ENCODE data around the gene ZNF862. TPM values are rescaled to one million over a fixed set of nuclear protein-coding genes. Genes with fewer than 3 reads are reported as not detected.
A peak's percentile ranks its signal among the peaks of the same experiment; 100 is the strongest.

The ZNF862 gene
- total and polyA plus RNA-seq, 2 donors from 2014 or later, result 5.7 to 29.1 TPM

DNA sequence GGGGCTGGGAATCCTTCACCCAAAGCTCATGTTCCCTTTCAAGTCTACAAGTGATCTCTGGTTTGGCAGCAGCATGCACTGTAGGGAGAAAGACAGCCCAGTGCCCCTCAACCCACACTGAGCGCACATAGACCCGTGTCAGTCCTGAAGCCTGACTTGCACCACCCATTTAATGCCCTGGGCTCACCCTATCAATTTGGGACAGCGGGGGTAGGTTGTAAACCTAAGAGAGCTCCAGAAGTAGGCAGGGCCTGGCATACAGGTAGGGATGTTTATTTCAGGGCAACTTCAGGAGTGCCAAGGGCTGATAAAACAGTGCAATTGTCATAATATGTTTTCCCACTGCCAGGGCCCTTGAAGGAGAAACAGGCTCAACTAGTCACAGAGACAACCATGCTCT lies 32.1 kb downstream of the ZNF862 start:
- intact Hi-C loops (cut with DNase I), result no loop called here

DNA sequence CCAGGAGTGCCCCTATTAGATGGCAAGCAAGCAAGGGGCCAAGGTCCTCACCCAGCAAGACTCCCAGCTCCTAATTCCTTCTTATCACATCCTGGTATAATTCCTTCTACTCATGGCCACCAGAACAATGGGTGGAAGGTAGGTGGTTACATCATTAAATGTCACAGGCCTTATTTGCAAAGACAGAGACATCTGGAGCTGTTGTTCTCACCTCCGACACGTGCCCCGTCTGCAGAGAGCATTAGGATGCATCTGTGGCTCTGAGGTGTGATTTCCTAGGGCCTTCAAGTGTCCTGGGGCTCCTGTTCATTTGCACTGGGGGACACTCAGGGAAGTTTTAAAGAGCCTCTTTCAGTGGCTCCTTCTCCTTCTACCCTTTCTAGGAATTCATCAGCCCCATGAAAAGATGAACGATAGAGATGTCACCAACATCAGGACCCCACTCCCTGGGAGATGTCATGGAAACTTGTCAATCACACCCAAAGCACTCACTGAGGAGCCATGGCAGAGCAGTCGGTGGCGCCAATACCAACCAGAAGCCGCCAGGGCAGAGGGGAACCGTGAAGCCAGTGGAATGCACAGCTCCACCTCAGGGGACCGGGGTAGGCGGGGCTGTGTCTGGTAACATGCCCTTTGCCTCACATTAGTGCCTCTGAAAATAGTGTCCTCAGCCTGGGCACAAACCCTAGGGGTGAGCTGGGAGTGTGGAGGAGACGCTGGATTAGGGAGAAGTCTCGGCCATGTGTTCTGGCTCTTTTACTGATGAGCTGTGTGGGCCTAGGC lies 32.7 kb downstream of the ZNF862 start:
- DNase-seq (peak in 1 of 5 donors; percentile 28), FAIRE-seq (no peak)
- Histone ChIP-seq H3K9me3 (ENCODE audit: control insufficient read depth in 2 of 3, insufficient read depth in 1 of 3, low read length in 3 of 3) (no peaks in the 10 kb centered on the region), H3K36me3 (ENCODE audit: control insufficient read depth in 2 of 3, insufficient read depth in 3 of 3, low read length in 3 of 3) (no peaks in the 10 kb centered on the region), H3K27me3 (ENCODE audit: control insufficient read depth, insufficient read depth, low read length) (no peaks in the 10 kb centered on the region), H3K4me1 (ENCODE audit: control insufficient read depth in 2 of 3, insufficient read depth in 2 of 3, low read depth in 1 of 3, low read length in 3 of 3) (peaks cover 0 to 17% (median 5%) of the 10 kb centered on the region in 3 donors), H3K27ac (ENCODE audit: low read depth in 2 of 2, low read length in 2 of 2) (no peak overlapping the region), H3K9ac (ENCODE audit: low read length in 3 of 3) (no peak overlapping the region), H3K4me3 (ENCODE audit: low read length in 3 of 3) (no peak overlapping the region)
- intact Hi-C loops (cut with DNase I), result no loop called here
- TF ChIP-seq, protein P1, sequence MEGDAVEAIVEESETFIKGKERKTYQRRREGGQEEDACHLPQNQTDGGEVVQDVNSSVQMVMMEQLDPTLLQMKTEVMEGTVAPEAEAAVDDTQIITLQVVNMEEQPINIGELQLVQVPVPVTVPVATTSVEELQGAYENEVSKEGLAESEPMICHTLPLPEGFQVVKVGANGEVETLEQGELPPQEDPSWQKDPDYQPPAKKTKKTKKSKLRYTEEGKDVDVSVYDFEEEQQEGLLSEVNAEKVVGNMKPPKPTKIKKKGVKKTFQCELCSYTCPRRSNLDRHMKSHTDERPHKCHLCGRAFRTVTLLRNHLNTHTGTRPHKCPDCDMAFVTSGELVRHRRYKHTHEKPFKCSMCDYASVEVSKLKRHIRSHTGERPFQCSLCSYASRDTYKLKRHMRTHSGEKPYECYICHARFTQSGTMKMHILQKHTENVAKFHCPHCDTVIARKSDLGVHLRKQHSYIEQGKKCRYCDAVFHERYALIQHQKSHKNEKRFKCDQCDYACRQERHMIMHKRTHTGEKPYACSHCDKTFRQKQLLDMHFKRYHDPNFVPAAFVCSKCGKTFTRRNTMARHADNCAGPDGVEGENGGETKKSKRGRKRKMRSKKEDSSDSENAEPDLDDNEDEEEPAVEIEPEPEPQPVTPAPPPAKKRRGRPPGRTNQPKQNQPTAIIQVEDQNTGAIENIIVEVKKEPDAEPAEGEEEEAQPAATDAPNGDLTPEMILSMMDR (IDR thresholded peaks at IDR 0.05; ENCODE audit: borderline replicate concordance, extremely low read depth, insufficient read depth), result no peak

More for the DNA sequence above, 32.1 kb downstream of the ZNF862 start:
- peaks cover 0 to 14% (median 5%) of the 10 kb centered on the region in 3 donors for H3K4me1 ChIP-seq (ENCODE audit: control insufficient read depth in 2 of 3, insufficient read depth in 2 of 3, low read depth in 1 of 3, low read length in 3 of 3)
- no peak overlapping the region for H3K9ac ChIP-seq (ENCODE audit: low read length in 3 of 3)
- H3K27ac ChIP-seq (ENCODE audit: low read depth in 2 of 2, low read length in 2 of 2), result no peak overlapping the region
- FAIRE-seq (no peak), DNase-seq (no peak)
- H3K9me3 ChIP-seq (ENCODE audit: control insufficient read depth in 2 of 3, insufficient read depth in 1 of 3, low read length in 3 of 3), result no peaks in the 10 kb centered on the region
- TF ChIP-seq, protein P1 (IDR thresholded peaks at IDR 0.05; ENCODE audit: borderline replicate concordance, extremely low read depth, insufficient read depth), result no peak
- no peak overlapping the region for H3K4me3 ChIP-seq (ENCODE audit: low read length in 3 of 3)
- H3K36me3 ChIP-seq (ENCODE audit: control insufficient read depth in 2 of 3, insufficient read depth in 3 of 3, low read length in 3 of 3), result peaks cover 0 to 1% (median 0%) of the 10 kb centered on the region in 3 donors
- no peaks in the 10 kb centered on the region for H3K27me3 ChIP-seq (ENCODE audit: control insufficient read depth, insufficient read depth, low read length)

DNA sequence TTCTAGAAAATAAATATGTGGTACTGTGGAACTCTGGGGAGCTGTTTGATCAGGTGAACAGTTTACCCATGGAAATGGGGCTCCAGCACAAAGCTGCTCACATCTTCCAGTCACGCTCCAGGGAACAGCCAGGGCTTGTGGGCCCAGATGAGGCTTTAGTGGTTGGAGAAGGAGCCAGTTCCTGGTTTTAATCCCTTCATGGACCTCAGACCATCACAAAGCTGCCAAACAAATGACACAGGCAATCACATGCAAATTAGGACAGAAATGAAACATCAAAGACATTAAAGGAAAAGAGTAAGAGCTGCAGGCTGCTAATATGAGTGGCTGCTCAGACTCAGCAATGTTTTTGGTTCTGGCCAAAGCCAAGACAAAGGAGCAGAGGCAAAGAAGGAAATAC lies 33.4 kb downstream of the ZNF862 start:
- H3K4me1 ChIP-seq (ENCODE audit: control insufficient read depth in 2 of 3, insufficient read depth in 2 of 3, low read depth in 1 of 3, low read length in 3 of 3), result peaks cover 0 to 17% (median 5%) of the 10 kb centered on the region in 3 donors
- no peak overlapping the region for H3K4me3 ChIP-seq (ENCODE audit: low read length in 3 of 3)
- no peaks in the 10 kb centered on the region for H3K9me3 ChIP-seq (ENCODE audit: control insufficient read depth in 2 of 3, insufficient read depth in 1 of 3, low read length in 3 of 3)
- no peak overlapping the region for H3K9ac ChIP-seq (ENCODE audit: low read length in 3 of 3)
- intact Hi-C loops (cut with DNase I), result no loop called here
- TF ChIP-seq, protein P1 (IDR thresholded peaks at IDR 0.05; ENCODE audit: borderline replicate concordance, extremely low read depth, insufficient read depth), result no peak
- no peak for FAIRE-seq
- no peaks in the 10 kb centered on the region for H3K27me3 ChIP-seq (ENCODE audit: control insufficient read depth, insufficient read depth, low read length)
- H3K27ac ChIP-seq (ENCODE audit: low read depth in 2 of 2, low read length in 2 of 2), result no peak overlapping the region
- H3K36me3 ChIP-seq (ENCODE audit: control insufficient read depth in 2 of 3, insufficient read depth in 3 of 3, low read length in 3 of 3), result no peaks in the 10 kb centered on the region
- DNase-seq, result peak in 1 of 5 donors; percentile 30

All from kidney (tissue), 14 donors.